IPS DF 19.7 (cell line): ENCODE data around the gene TPD52L2.

Experiments
- DNase-seq: peaks from one replicate; pipeline ENCODE4 v3.0.0-alpha.2; 2013; ENCODE audit warnings: low read depth, low spot score

The TPD52L2 gene

GRCh38 chr20:63932606-63933160, 67.6 kb downstream of the TPD52L2 start:
- no peak for DNase-seq

- no peak for DNase-seq
Measured at GRCh38 chr20:63933646-63934045, 68.6 kb downstream of the TPD52L2 start.

- DNase-seq, result no peak
Measured at GRCh38 chr20:63934271-63935068, 69.4 kb downstream of the TPD52L2 start.

GRCh38 chr20:63935447-63935846, 70.4 kb downstream of the TPD52L2 start:
- no peak for DNase-seq

- DNase-seq, result no peak
Measured at GRCh38 chr20:63937596-63937995, 72.5 kb downstream of the TPD52L2 start.

- no peak for DNase-seq
Measured at GRCh38 chr20:63939061-63939935, 74.2 kb downstream of the TPD52L2 start.

- no peak for DNase-seq
Measured at GRCh38 chr20:63940071-63940471, 75.0 kb downstream of the TPD52L2 start.

- DNase-seq, result no peak
Measured at GRCh38 chr20:63940472-63941266, 75.6 kb downstream of the TPD52L2 start.
